ENCODE results near the gene TRIM29.
"Not testable (repeated sequence)": the region's sequence is repeated elsewhere in the genome, so short reads cannot be mapped to it uniquely, and the experiment has no call there.

Gene TRIM29

GRCh38 chr11:120137611-120138521 is at the start of gene TRIM29:
Gene TRIM29 (minus strand): TSS chr11:120138113. CDS start chr11:120138031, 82 bp downstream.
- DNase-seq (ENCODE audit: low read depth, low spot score), result no peak

- DNase-seq (ENCODE audit: low read depth, low spot score), result no peak
These were observed 49.1 kb upstream of the TRIM29 start for GRCh38 chr11:120186774-120187591.

GRCh38 chr11:120186456-120186773 is 48.5 kb upstream of the TRIM29 start:
- no peak for DNase-seq (ENCODE audit: low read depth, low spot score)

GRCh38 chr11:120185706-120186455 is 48.0 kb upstream of the TRIM29 start:
- no peak for DNase-seq (ENCODE audit: low read depth, low spot score)

- no peak for DNase-seq (ENCODE audit: low read depth, low spot score)
These were observed 47.2 kb upstream of the TRIM29 start for GRCh38 chr11:120184946-120185705.

GRCh38 chr11:120184371-120184945 is 46.5 kb upstream of the TRIM29 start:
- no peak for DNase-seq (ENCODE audit: low read depth, low spot score)

- no peak for DNase-seq (ENCODE audit: low read depth, low spot score)
These were observed 45.8 kb upstream of the TRIM29 start for GRCh38 chr11:120183701-120184141.

GRCh38 chr11:120182790-120183491 is 45.0 kb upstream of the TRIM29 start:
- DNase-seq (ENCODE audit: low read depth, low spot score), result no peak

- DNase-seq (ENCODE audit: low read depth, low spot score), result no peak
These were observed 44.5 kb upstream of the TRIM29 start for GRCh38 chr11:120182372-120182771.

GRCh38 chr11:120181376-120181975 is 43.6 kb upstream of the TRIM29 start:
- no peak for DNase-seq (ENCODE audit: low read depth, low spot score)

GRCh38 chr11:120180551-120181232 is 42.8 kb upstream of the TRIM29 start:
- DNase-seq (ENCODE audit: low read depth, low spot score), result no peak

GRCh38 chr11:120180063-120180462 is 42.1 kb upstream of the TRIM29 start:
- DNase-seq (ENCODE audit: low read depth, low spot score), result not testable (repeated sequence)

GRCh38 chr11:120179057-120179672 is 41.3 kb upstream of the TRIM29 start:
- no peak for DNase-seq (ENCODE audit: low read depth, low spot score)

- no peak for DNase-seq (ENCODE audit: low read depth, low spot score)
These were observed 40.7 kb upstream of the TRIM29 start for GRCh38 chr11:120178561-120179056.

- no peak for DNase-seq (ENCODE audit: low read depth, low spot score)
These were observed 37.0 kb upstream of the TRIM29 start for GRCh38 chr11:120174866-120175265.

GRCh38 chr11:120173807-120174206 is 35.9 kb upstream of the TRIM29 start:
- no peak for DNase-seq (ENCODE audit: low read depth, low spot score)

- DNase-seq (ENCODE audit: low read depth, low spot score), result no peak
These were observed 35.2 kb upstream of the TRIM29 start for GRCh38 chr11:120173019-120173705.
